H9 (cell line): ENCODE results near the gene VLDLR. TPM values are rescaled to one million over a fixed set of nuclear protein-coding genes. Genes with fewer than 3 reads are reported as not detected.

Experiments used
- DNase-seq: peaks from one replicate; pipeline ENCODE4 v3.0.0-alpha.2; 2017
- H2AFZ ChIP-seq: one replicate; pipeline ENCODE4 v1.6.1; 2013; ENCODE audit warnings: mild to moderate bottlenecking, low read length, control low read depth, moderate library complexity
- H2AK5ac ChIP-seq: 2 replicates; pipeline ENCODE4 v1.6.1; 2013; ENCODE audit warnings: low read length, control low read depth, mixed read lengths; ENCODE audit not compliant: insufficient read length
- H2BK120ac ChIP-seq: one replicate; pipeline ENCODE4 v1.6.1; 2013; ENCODE audit warnings: low read depth, mild to moderate bottlenecking, low read length, control low read depth, inconsistent platforms; ENCODE audit not compliant: poor library complexity, severe bottlenecking
- H2BK12ac ChIP-seq: 2 replicates; pipeline ENCODE4 v1.6.1; 2013; ENCODE audit warnings: low read length, control low read depth, mixed read lengths, low read depth; ENCODE audit not compliant: insufficient read length
- H2BK15ac ChIP-seq: 2 replicates; pipeline ENCODE4 v1.6.1; 2013; ENCODE audit warnings: low read depth, low read length, control low read depth
- H2BK20ac ChIP-seq: one replicate; pipeline ENCODE4 v1.6.1; 2013; ENCODE audit warnings: low read depth, mild to moderate bottlenecking, low read length, control low read depth, inconsistent platforms; ENCODE audit not compliant: poor library complexity, severe bottlenecking
- H2BK5ac ChIP-seq: 2 replicates; pipeline ENCODE4 v1.6.1; 2013; ENCODE audit warnings: low read length, control low read depth, mixed read lengths; ENCODE audit not compliant: insufficient read length
- H3K14ac ChIP-seq: 2 replicates; pipeline ENCODE4 v1.6.1; 2013; ENCODE audit warnings: low read length, control low read depth; ENCODE audit not compliant: insufficient read depth
- H3K18ac ChIP-seq: 2 replicates; pipeline ENCODE4 v1.6.1; 2013; ENCODE audit warnings: low read depth, mild to moderate bottlenecking, mixed read lengths, low read length, control low read depth; ENCODE audit not compliant: insufficient read length
- H3K23ac ChIP-seq: 2 replicates; pipeline ENCODE4 v1.6.1; 2013; ENCODE audit warnings: low read length, control low read depth, mixed read lengths, low read depth; ENCODE audit not compliant: insufficient read length
- H3K23me2 ChIP-seq: 2 replicates; pipeline ENCODE4 v1.6.1; 2013; ENCODE audit warnings: low read depth, mild to moderate bottlenecking, mixed read lengths, low read length, control low read depth; ENCODE audit not compliant: insufficient read length, poor library complexity, severe bottlenecking
- H3K27ac ChIP-seq: 2 replicates; pipeline ENCODE4 v1.5.1; 2013; ENCODE audit warnings: low read length, control low read depth, mixed read lengths, low read depth; ENCODE audit not compliant: insufficient read length
- H3K27me3 ChIP-seq: 2 replicates; pipeline ENCODE4 v1.6.1; 2013; ENCODE audit warnings: low read length, control low read depth, inconsistent platforms; ENCODE audit not compliant: insufficient read depth
- H3K4ac ChIP-seq: 2 replicates; pipeline ENCODE4 v1.6.1; 2013; ENCODE audit warnings: low read depth, mild to moderate bottlenecking, control low read depth, inconsistent platforms, low read length, moderate library complexity
- H3K4me1 ChIP-seq: 2 replicates; pipeline ENCODE4 v1.6.1; 2013; ENCODE audit warnings: low read length, control low read depth, inconsistent platforms; ENCODE audit not compliant: insufficient read depth
- H3K4me2 ChIP-seq: 2 replicates; pipeline ENCODE4 v1.6.1; 2013; ENCODE audit warnings: low read length, control low read depth, mixed read lengths; ENCODE audit not compliant: insufficient read length, insufficient read depth
- H3K56ac ChIP-seq: 2 replicates; pipeline ENCODE4 v1.6.1; 2013; ENCODE audit warnings: low read depth, mild to moderate bottlenecking, mixed read lengths, low read length, control low read depth; ENCODE audit not compliant: insufficient read length
- H3K79me1 ChIP-seq: 2 replicates; pipeline ENCODE4 v1.6.1; 2013; ENCODE audit warnings: low read depth, mild to moderate bottlenecking, moderate library complexity, low read length, control low read depth, inconsistent platforms; ENCODE audit not compliant: insufficient read depth, poor library complexity, severe bottlenecking
- H3K79me2 ChIP-seq: 2 replicates; pipeline ENCODE4 v1.6.1; 2013; ENCODE audit warnings: low read length, control low read depth, inconsistent platforms; ENCODE audit not compliant: insufficient read depth
- H3K9ac ChIP-seq: 2 replicates; pipeline ENCODE4 v1.6.1; 2013; ENCODE audit warnings: low read length, control low read depth, mixed read lengths; ENCODE audit not compliant: insufficient read length; ENCODE audit errors: extremely low read depth
- H3K9me3 ChIP-seq: one replicate; pipeline ENCODE4 v1.6.1; 2013; ENCODE audit warnings: low read depth, low read length, inconsistent platforms; ENCODE audit not compliant: control insufficient read depth
- H3T11ph ChIP-seq: one replicate; pipeline ENCODE4 v1.6.1; 2013; ENCODE audit warnings: mild to moderate bottlenecking, low read length, control low read depth, inconsistent platforms
- H4K20me1 ChIP-seq: one replicate; pipeline ENCODE4 v1.6.1; 2013; ENCODE audit not compliant: control insufficient read depth, insufficient read length, insufficient read depth
- H4K5ac ChIP-seq: 2 replicates; pipeline ENCODE4 v1.6.1; 2013; ENCODE audit warnings: low read depth, mild to moderate bottlenecking, mixed read lengths, low read length, control low read depth; ENCODE audit not compliant: insufficient read length
- H4K8ac ChIP-seq: replicated peaks from 2 replicates; pipeline ENCODE4 v1.6.1; 2013; ENCODE audit warnings: low read length, control low read depth, mixed read lengths, low read depth; ENCODE audit not compliant: insufficient read length
- H4K91ac ChIP-seq: 2 replicates; pipeline ENCODE4 v1.6.1; 2013; ENCODE audit warnings: low read depth, mild to moderate bottlenecking, moderate library complexity, mixed read lengths, low read length, control low read depth; ENCODE audit not compliant: insufficient read length
- H3K27ac Mint-ChIP-seq, 3 experiments: 2 replicates in 2 of 3; 3 replicates in 1 of 3; pipeline ENCODE4 v1.8.0; 2020 to 2021; ENCODE audit warnings: mixed read lengths in 3 of 3, mild to moderate bottlenecking in 1 of 3, moderate library complexity in 1 of 3
- H3K27me3 Mint-ChIP-seq: 2 replicates; pipeline ENCODE4 v1.8.0; 2021; ENCODE audit warnings: low read depth, mild to moderate bottlenecking, moderate library complexity, mixed read lengths
- H3K36me3 Mint-ChIP-seq, 3 experiments: 2 replicates in 2 of 3; 3 replicates in 1 of 3; pipeline ENCODE4 v1.8.0; 2020 to 2021; ENCODE audit warnings: low read depth in 3 of 3, mixed read lengths in 3 of 3; ENCODE audit not compliant: insufficient read depth in 1 of 3
- H3K4me1 Mint-ChIP-seq, 2 experiments: 2 replicates each; pipeline ENCODE4 v1.8.0; 2020; ENCODE audit warnings: mixed read lengths in 2 of 2
- H3K4me3 Mint-ChIP-seq, 2 experiments: 2 replicates in 1 of 2; 3 replicates in 1 of 2; pipeline ENCODE4 v1.8.0; 2020 to 2021; ENCODE audit warnings: mild to moderate bottlenecking in 2 of 2, mixed read lengths in 2 of 2, moderate library complexity in 1 of 2
- H3K9me3 Mint-ChIP-seq, 2 experiments: 2 replicates in 1 of 2; 3 replicates in 1 of 2; pipeline ENCODE4 v1.8.0; 2020; ENCODE audit warnings: mild to moderate bottlenecking in 2 of 2, mixed read lengths in 2 of 2, moderate library complexity in 1 of 2
- CTCF ChIP-seq: fragments of 200-600 bp; sonication (generic); conservative IDR thresholded peaks from 3 replicates; pipeline ENCODE4 v1.8.0; 2021; ENCODE audit warnings: antibody characterized with exemption, mild to moderate bottlenecking
- WGBS: extraction: QIAGEN DNeasy Blood & Tissue Kit; methylation state at CpG from one replicate; pipeline ENCODE4 v1.1.7; 2013; ENCODE audit warnings: missing lambda C conversion rate, low lambda C conversion rate, mixed read lengths; ENCODE audit not compliant: insufficient read length; ENCODE audit errors: extremely low coverage; 5-methylcytosine and 5-hydroxymethylcytosine counted together
- total RNA-seq: library from RNA; stranded (reverse); gene quantifications from 2 replicates; pipeline ENCODE4 v1.2.1, GENCODE V29; 2021

The VLDLR gene
- total RNA-seq, 1 experiment from 2014 or later: 19.1 TPM

- no peak overlapping the region for H3K56ac ChIP-seq
- H3K79me1 ChIP-seq: no peaks in the 10 kb centered on the region
- H3K79me2 ChIP-seq: no peaks in the 10 kb centered on the region
- H2BK12ac ChIP-seq: no peak overlapping the region
- H3K27me3 Mint-ChIP-seq: no peaks in the 10 kb centered on the region
- no peaks in the 10 kb centered on the region for H3K9me3 ChIP-seq
- H2AK5ac ChIP-seq: no peak overlapping the region
- H4K20me1 ChIP-seq: no peaks in the 10 kb centered on the region
- H2BK120ac ChIP-seq: no peak overlapping the region
- H3K4me1 Mint-ChIP-seq: peaks cover 4% of the 10 kb centered on the region in 2 experiments; a peak in 3 of 4 replicates
- no peak overlapping the region; a peak in 1 of 7 replicates for H3K27ac Mint-ChIP-seq
- H4K8ac ChIP-seq: no peak overlapping the region
- no peak overlapping the region for H3K9ac ChIP-seq
- no peaks in the 10 kb centered on the region for H3K27me3 ChIP-seq
- no peak overlapping the region for H3K18ac ChIP-seq
- H3K23me2 ChIP-seq: no peaks in the 10 kb centered on the region
- H3K4ac ChIP-seq: no peak overlapping the region
- no peaks in the 10 kb centered on the region for H3K4me1 ChIP-seq
- H4K91ac ChIP-seq: no peak overlapping the region
- no peak overlapping the region for H2BK15ac ChIP-seq
- no peak overlapping the region for H2BK20ac ChIP-seq
- no peak overlapping the region for H3K4me2 ChIP-seq
- H3T11ph ChIP-seq: no peak overlapping the region
- H3K36me3 Mint-ChIP-seq: no peaks in the 10 kb centered on the region; a peak in 1 of 7 replicates
- DNase-seq: no peak
- H3K23ac ChIP-seq: no peak overlapping the region
- no peaks in the 10 kb centered on the region for H3K9me3 Mint-ChIP-seq
- no peak overlapping the region for H2BK5ac ChIP-seq
- no CpG with 5 or more reads among the region's 2 CpGs for WGBS
- H3K14ac ChIP-seq: no peak overlapping the region
- no peak overlapping the region for H4K5ac ChIP-seq
- TF ChIP-seq CTCF: no peak
- H3K4me3 Mint-ChIP-seq: no peak overlapping the region
- no peak overlapping the region for H2AFZ ChIP-seq
- no peak overlapping the region for H3K27ac ChIP-seq
These were observed 70.0 kb downstream of the VLDLR start for GRCh38 chr9:2691626-2692025.
